Activated CD4-positive, alpha-beta T cell treated with anti-CD3 and anti-CD28 coated beads for 24 hours (primary cell): ENCODE results near the gene ADARB2.
"Not testable (repeated sequence)": the region's sequence is repeated elsewhere in the genome, so short reads cannot be mapped to it uniquely, and the experiment has no call there.

Experiments
- DNase-seq, 2 donors: peaks; one replicate each; pipeline ENCODE4 v3.0.0-alpha.2; 2020; ENCODE audit warnings: low read depth in 2 of 2

ADARB2 gene

DNA sequence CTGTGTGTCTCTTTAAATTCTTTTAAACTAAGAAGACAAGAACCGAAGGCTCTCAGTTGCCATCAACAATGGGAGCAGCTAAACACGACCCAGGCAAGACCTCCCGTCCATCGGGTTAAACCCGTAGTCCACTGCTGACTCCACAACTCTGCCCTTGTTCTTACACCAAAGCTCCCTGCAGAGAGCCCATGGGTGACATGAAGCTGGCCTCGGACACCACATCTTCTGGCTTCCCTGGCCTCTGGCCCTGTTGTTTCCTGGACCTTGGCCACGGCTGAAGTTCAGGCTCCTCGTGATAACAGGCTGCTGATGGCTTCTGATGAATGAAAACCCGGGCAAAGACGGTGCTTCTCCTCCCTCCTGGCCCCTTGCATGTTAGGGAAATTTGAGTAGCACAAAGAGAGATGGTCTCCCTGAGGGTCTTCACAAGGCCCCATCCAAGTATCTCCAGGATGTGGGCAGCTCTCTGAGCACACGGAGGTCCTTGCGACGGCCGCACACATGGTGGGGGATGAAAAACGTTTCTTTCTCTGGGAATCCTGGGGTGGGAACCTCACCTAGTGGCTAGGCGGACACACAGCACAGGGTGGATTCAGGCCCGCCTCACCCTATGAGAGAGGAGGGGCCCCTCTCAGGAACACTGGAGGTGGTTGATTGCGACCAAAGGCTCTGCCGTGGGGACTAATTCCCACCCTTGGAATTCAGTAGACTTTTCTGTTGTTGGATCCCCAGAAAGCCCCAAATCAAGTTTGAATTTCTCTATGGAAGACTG is 271.1 kb downstream of the ADARB2 start:
- no peak for DNase-seq

- no peak for DNase-seq
Observed at GRCh38 chr10:1465418-1465911, 271.9 kb downstream of the ADARB2 start.

- no peak for DNase-seq
Observed at GRCh38 chr10:1464881-1465417, 272.4 kb downstream of the ADARB2 start.

DNA sequence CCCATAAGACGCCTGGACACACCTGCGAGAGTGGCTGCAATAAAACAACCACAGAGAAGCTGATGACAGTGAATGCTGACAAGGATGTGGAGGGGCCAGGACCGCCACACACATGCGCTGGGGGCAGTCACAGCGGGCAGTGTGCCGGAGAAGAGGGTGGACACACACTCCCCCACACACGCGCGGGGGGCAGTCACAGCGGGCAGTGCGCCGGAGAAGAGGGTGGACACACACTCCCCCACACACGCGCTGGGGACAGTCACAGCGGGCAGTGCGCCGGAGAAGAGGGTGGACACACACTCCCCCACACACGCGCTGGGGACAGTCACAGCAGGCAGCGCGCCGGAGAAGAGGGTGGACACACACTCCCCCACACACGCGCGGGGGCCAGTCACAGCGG is 273.4 kb downstream of the ADARB2 start:
- DNase-seq, result not testable (repeated sequence)

DNA sequence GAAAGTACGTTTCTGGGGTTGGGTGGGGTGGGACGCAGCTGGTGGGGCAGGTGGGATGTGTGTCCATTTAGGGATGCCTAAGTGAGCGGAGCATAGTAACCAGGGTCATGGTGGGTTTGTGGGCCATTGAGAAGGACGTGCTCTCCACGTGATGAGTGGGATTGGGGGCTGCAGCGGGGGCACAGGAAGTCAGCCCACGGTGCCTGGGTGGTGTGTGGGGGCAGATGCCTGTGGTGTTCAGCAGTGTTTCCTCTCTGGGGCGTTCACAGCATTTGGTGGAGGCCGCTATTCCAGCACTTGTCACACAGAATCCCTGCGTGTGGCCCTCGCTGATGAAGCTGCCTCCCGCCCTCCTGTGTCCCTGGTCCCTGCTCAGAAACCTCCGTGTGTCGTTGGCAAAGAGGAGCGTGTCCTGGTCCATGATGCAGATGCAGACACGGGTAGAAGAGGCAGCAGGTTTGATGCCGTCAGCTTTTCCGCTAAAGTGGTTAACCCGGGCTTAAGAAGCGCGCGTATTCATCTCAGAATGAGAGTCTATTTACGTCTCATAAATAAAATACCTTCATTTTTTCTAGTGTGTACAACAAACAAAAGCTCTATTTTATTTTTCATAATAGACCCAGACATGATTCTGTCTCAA is 274.2 kb downstream of the ADARB2 start:
- DNase-seq, result no peak

DNA sequence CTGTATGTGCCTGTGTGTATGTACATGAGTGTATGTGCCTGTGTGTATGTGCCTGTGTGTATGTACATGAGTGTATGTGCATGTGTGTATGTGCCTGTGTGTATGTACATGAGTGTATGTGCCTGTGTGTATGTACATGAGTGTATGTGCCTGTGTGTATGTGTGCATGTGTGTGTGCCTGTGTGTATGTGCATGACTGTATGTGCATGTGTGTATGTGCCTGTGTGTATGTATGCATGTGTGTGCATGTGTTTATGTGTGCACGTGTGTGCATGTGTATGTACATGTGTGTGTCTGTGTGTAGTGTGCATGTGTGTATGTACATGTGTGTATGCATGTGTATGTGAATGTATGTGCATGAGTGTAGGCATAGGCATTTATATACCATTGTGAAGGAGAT is 274.8 kb downstream of the ADARB2 start:
- DNase-seq, result no peak

GRCh38 chr10:1462032-1462431 is 275.3 kb downstream of the ADARB2 start:
- no peak for DNase-seq

DNA sequence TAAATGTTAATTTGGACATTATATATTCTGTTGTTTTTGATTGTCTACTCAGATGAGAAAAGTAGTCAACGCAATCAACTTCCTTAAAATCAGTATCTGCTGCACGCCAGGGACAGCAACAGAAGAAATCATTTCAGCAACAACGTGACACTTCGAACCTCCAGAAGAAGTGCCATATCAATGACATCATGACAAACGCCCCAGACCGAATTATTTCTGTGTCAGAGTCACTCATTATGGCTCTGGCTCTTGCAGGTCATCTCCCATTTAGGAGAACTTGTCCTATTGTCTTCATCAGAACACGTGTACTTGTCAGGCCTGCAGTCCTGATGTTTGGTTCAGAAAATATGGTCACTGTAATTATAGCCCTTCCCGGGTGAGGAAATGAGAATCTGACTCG is 276.3 kb downstream of the ADARB2 start:
- DNase-seq, result no peak

GRCh38 chr10:1459664-1460063 is 277.7 kb downstream of the ADARB2 start:
- DNase-seq, result not testable (repeated sequence)

- DNase-seq, result no peak
Observed at GRCh38 chr10:1454951-1455350, 282.4 kb downstream of the ADARB2 start.

GRCh38 chr10:1454428-1454827 is 282.9 kb downstream of the ADARB2 start:
- no peak for DNase-seq

DNA sequence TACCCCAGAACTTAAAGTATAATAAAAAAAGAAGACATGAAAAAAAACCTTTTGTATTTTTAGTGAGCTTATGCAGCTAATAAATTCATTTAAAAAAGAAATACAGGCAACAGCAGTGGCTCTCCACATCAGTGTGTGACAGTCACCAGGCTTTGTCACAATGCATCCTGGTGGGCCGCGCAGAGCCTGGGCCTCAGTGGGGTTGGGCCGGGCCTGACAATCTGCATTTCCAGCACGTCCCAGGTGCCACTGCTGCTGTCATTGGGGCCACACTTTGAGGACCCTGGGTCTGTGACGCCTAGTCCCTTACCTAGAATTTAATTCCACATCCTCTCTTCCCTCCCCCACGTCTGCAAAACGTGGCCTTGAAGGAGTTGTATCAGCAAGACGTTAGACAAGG is 284.5 kb downstream of the ADARB2 start:
- DNase-seq, result no peak

DNA sequence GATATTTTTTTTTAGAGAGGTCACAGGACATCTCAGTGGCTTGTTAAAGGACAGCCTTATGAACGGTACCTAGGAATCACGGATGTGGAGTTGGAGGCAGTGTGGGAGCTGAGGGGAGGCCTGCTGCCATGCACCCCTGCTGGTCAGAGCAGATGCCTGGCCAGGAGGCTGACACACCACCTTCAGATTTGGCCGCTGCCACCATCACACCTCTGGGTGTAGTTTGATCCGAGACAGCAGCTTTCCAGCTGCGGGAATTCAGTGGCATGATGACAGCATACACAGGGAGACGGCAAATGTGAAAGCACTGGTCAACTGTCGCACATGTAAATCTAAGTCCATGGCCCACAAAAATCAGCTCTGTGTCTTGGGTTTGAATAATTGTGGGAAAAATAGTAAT is 285.4 kb downstream of the ADARB2 start:
- DNase-seq, result no peak

DNA sequence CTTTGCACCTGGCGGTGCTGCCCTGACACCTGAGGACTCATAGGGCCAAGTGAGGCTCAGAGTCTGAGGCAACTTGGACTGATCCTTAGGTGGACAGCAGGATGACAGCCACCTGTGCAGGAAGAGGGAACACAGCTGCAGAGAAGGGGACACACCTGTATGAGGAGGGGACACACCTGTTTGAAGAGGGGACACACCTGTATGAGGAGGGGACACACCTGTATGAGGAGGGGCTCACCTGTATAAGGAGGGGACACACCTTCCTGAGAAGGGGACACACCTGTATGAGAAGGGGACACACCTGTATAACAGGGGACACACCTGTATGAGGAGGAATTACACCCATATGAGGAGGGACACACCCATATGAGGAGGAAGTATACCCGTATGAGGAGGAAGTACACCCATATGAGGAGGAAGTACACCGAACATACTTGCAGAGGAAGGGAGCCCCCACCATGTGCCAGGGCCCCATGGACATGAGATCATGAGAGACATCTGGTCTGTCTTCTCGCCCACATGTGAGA is 285.9 kb downstream of the ADARB2 start:
- DNase-seq, result no peak

GRCh38 chr10:1449572-1450205 is 287.6 kb downstream of the ADARB2 start:
- DNase-seq, result no peak

DNA sequence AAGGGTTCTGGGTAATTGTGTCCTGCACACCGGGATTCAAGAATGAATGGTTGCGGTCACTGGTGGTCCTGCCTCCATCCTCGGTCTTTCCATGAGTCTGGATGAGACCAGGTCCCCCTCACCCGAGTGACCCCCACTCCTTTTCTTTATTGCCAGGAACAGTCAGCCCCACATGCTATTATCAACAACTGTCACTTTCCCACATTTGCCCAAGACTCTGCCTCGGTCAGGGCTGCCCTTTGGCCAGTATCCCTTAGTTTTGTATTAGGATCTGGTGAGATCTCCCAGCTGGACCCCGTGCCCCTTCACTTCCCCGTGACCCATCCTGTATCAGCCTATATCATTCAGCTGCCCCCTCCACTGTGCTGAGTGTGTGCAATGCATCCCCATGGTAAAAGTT is 288.3 kb downstream of the ADARB2 start:
- DNase-seq, result no peak

GRCh38 chr10:1448252-1448930 is 288.9 kb downstream of the ADARB2 start:
- no peak for DNase-seq

GRCh38 chr10:1444826-1445225 is 292.5 kb downstream of the ADARB2 start:
- DNase-seq, result no peak

- DNase-seq, result no peak
Observed at GRCh38 chr10:1440897-1441296, 296.4 kb downstream of the ADARB2 start.

GRCh38 chr10:1434912-1435692 is 302.2 kb downstream of the ADARB2 start:
- no peak for DNase-seq

DNA sequence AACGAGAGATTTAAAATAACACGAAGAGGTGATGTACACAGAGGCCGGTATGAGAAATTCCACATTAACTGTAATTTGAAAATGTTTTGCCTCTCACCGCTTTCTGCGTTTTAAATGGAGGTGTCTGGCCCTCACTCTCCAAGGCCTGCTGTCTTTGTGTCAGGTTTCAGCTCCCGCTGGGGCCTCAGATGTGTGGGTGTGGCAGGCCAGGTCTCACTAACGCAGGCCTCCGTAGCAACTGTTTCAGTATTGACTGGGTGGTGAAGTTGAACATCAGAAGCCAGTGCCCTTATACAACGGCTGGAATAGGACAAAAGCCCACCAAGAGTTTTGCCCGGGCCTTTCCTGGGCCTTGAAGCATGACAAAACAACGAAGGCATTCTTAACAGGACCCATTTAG is 303.1 kb downstream of the ADARB2 start:
- DNase-seq, result no peak
